GM21786 (cell line): Measurements from ENCODE around the gene RANBP1.
"Not testable (repeated sequence)": the region's sequence is repeated elsewhere in the genome, so short reads cannot be mapped to it uniquely, and the experiment has no call there.

Experiments used
- ATAC-seq: cut with Tn5 transposase; IDR thresholded peaks from one replicate; pipeline ENCODE4 v1.9.1; 2021; ENCODE audit not compliant: unreplicated experiment

The RANBP1 gene

DNA sequence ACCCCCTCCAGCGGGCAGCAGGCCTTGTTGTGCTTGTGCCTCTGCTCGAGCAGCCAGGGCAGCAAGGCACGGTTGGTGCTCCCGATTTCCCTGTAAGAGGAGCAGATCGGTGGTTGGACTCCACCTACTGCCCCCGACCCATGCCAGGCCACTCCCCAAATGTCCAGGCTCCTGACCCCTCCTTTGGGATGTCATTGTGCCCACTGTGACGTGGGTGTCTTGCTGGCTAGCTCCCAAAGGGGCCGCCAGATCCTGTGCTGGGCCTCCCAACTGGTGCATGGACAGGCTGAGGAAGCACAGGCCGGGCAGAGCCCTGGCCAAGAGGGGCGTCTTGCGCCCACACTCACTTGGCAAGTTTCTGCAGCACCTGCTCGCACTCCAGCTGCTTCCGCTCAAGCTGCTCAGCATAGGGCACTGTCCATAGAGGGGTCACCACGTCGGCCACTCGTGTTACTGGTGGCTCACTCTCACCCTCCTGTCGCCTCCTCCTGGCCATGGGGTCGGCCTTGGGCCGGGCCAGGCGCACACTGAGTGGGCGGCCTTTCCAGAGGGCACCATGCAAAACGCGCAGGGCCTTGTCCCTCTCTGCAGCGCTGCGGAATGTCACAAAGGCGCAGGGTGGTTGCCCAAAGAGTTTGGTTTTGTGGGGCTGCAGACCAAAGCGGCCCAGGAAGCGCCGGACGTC, at the start of gene RANBP1:
TSS of gene RANBP1 (plus strand) at position 414 of the 685 bp plus-strand sequence. CDS start at position 495, 81 bp downstream.
- no peak for ATAC-seq

DNA sequence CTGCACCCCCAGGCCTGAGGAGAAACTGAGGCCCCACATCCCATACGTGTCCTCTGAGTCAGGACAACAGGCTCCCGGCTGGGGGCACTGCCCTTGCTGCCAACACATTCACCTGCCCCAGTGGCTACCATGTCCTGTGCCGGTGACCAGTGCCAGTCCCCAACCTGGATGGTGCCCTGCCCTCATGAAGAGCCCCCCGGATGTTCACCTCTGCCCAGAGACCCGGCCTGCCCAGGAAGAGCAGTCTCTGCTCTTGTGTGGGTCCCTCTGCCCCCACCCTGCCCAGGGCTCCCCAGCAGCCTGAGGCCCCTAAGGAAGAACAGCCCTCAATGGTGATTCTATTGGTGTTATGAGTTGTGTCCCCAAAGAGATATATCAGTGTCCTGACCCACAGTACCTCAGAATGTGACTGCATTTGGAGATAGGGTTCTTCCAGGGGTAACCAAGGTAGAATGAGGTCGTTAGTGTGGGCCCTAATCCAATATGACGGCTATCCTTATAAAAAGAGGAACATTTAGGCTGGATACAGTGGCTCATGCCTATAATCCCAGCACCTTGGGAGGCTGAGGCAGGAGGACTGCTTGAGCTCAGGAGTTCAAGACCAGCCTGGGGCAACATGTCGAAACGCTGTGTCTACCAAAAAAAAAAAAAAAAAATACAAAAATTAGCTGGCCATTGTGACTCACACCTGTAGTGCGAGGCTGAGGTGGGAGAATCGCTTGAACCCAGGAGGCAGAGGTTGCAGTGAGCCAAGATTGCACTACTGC, 49.1 kb upstream of the RANBP1 start:
- no peak for ATAC-seq

DNA sequence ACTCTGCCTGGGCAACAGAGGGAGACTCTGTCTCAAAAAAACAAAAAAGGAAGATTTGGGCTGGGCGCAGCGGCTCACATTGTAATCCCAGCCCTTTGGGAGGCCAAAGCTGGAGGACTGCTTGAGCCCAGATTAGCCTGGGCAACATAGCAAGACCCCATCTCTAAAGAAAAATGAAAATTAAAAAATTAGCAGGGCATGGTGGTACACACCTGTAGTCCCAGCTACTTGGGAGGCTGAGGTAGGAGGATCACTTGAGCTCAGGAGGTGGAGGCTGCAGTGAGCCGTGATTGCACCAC, 48.6 kb upstream of the RANBP1 start:
- not testable (repeated sequence) for ATAC-seq

DNA sequence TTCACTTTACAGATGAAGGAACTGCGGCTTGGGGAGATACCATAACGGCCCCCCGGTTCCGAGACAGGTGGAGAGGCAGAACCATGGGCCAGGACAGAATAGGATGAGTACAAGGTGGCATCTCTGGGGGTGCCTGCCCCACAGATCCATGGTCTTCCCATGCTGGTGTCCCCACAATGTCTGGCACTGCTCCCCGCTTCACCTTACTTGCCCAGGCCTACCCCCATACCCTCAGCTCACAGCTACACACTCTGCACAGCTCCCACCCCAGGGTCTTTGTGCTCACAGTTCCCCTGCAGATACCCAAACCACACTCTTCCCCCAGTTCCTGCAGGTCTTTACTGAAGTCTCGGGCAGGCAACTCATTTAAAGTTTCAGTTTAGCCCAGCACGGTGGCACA, 47.3 kb upstream of the RANBP1 start:
- no peak for ATAC-seq

DNA sequence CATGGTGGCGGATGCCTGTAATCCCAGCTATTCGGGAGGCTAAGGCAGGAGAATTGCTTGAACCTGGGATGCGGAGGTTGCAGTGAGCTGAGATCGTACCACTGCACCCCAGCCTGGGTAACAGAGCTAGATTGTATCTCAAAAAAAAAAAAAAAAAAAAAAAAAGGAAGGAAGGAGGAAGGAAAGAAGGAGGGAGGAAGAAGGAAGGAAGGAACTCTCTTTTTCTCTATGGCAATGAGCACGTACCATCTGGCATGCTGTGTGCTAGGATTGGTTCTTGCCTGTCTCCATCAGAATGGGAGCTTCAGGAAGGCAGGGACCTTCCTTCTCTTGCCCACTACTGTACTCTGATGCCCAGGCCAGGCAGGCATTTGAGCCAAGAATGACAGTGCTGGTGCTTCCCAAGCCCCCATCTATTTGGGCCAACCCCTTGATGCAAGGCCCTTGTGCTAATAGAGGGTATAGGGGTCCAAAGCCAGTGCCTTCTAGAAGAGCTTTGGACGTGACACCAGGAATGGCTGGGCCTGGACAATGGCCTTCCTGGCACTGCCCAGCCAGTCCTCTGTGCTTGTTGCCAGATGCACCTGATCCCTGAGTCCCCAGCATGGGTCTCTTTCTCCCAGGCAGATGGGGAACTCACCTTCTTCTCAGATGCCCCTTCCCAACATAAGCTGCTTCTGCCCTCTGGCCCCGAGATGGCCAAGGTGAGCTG, 46.4 kb upstream of the RANBP1 start:
- no peak for ATAC-seq

DNA sequence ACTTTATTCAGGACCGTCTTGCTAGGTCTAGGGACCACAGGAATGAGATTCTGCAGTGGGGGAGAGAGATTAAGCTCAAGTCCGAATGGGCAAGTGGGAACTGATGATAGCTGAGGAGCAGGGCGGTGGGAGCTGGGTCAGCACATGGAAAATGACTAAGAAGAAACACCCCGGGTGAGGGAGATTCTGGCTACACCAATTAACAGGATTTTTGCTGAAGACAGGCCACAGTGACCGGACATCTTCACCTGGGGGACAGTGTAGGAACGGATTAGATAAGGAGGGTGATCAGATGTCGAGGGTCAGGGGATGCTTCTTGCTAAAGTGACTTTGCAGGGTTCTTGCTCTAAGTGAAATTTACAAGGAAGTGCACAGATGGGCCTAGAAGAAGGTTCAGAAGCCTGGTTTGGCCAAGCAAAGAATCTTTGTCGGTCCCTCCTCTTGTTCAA, 44.4 kb upstream of the RANBP1 start:
- no peak for ATAC-seq

DNA sequence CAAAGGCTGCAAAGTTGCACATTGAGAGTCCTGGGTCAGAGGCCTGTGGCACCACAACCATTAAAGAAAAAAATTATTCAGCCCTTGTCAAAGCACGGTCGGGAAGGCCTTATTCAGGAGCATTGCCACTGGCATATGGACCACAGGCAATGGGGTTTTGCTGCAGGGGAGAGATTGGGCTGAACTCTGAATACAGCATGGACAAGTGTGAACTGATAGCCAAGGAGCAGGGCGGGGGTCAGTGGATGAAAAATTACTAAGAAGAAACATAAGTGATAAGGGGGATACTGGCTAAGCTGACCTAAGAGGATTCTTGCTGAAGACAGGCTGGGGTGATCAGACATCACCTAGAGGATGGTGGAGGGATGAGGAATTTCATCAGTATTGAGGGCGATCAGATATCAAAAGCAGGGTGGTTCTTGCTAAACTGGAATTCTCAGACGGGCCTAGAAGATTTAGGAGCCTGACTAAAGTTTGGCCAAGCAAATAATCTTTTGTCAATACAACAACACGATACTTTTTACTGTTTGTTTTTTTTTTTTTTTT, 39.2 kb upstream of the RANBP1 start:
- ATAC-seq, result no peak

DNA sequence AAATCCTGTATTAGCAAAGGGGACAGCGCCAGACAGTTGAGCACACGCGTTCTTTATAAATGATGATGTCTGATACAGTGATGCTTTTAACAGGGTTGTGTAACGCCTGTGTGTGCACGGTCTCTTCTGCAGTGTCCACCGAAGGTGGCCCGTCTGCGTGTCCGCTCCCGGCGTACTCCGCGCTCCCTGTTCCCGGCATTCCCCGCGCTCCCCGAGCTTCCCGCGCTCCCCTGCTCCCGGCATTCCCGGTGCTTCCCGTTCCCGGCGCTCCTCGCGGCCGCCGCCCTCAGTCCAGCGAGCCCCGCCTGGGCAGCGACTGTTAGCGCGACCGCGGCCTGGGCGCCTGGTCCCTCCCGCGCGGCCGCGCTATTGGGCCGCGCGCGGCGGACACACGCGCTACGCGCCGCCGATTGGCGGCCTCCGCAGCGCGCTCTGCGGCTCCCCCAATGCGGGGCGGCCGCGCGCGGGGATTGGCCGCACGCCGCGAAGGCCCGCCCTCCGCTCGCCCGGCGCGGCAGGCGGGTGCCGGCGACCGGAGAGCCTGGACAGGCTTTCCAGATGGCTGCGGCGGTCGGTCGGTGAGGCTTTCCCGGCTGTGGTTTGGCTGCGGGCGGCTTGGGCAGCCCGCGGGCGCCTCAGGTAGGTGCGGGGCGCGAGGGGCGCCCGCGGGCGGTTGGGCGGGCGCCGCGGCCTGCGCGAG, 36.0 kb upstream of the RANBP1 start, which contains the start of gene DGCR8:
TSS of gene DGCR8 (plus strand) at position 497 of the 700 bp plus-strand sequence. CDS start 5,723 bp downstream, outside the sequence.
- ATAC-seq, result peak; percentile 62

DNA sequence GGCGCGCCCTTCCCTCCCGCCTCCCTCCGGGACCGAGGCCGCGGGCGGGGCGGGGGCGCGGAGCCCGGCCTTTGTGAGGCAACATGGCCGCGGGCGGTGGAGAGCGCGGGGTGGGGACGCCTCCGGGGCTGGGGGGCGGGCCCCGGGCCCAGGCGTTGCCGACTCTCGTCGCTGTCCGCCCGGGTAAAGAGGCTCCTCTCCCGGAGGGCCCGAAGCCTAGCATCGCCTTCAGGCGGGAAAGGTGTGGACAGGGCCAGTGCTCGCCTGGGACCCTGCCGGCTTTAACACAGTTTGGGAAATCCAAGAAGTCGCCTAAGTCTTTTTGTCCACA, 35.5 kb upstream of the RANBP1 start:
- peak; percentile 59 for ATAC-seq

DNA sequence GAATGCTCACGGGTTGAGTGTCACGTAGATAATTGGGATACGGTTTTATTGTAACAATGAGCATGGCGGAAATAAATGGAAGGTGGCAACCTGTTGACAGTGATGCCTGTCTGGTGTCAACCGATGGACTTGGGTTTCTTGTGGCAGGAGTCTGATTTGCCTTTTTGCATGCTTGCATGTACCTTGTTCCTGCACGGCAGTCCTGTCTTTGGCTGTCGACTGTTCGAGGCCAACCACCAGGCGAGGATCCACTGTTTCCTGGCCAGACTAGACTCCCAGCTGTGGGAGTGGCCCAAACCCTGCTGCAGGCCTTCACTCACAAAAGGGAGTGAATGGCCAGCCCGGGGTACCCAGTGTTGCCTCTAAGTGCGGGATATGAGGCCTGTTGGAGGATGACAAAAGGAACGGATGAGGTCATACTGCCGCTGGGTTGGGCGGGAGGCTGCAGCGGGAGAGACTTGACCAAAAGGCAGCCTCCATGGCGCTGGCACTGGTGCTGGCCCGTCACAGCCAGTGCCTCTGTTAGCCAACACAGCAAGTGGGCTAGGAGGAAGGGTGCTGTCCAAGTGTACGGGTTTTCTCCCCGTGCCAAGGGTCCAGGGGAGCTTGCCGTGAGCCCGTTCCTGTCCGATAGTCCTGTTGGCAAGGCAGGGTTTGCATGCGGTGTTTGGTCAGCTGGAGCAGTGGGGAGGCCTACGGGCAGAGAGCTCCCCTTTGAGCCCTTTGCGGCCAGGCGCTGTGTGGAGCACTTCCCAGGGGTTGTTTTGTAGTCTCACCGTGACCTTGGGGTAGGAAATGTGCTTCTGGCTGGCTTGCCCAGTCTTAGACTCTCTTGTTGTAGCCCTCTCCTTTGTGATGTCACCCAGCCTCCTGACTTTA, 34.9 kb upstream of the RANBP1 start:
- ATAC-seq, result no peak

DNA sequence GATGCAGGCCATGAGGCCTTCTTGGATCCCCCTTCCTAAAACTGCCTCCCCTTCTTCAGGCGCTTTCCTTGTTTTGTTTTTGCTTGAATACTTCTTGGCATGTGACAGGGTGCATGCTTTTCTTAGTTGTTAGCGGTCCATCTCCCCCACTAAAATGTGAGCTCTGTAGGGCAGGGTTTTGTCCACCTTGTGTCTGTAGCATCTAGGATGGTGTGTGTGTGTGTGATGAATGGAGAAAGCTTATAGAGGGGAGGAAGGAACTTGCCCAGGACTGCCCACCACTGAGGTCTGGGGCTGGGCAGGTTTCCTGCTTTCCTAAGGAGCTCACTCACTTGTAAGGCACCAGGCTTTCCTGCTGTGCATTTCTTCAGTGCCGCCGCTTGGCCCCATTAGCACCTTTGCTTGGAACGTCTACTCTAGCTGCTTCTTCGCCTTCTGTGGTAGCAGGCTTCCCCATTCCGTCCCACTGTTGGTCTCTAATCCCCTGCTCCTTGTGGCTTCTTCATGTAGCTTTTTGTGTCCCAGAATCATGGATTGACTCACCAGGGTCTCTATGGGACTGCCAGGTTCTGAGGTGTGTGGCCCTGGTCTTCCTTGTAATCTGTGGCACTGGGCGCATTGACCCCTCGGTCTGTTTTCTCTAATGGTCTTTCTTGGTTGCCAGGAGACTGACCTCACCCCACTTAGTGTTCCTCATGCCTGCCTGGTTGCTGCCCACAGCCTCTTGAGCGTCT, 32.6 kb upstream of the RANBP1 start:
- ATAC-seq, result no peak

DNA sequence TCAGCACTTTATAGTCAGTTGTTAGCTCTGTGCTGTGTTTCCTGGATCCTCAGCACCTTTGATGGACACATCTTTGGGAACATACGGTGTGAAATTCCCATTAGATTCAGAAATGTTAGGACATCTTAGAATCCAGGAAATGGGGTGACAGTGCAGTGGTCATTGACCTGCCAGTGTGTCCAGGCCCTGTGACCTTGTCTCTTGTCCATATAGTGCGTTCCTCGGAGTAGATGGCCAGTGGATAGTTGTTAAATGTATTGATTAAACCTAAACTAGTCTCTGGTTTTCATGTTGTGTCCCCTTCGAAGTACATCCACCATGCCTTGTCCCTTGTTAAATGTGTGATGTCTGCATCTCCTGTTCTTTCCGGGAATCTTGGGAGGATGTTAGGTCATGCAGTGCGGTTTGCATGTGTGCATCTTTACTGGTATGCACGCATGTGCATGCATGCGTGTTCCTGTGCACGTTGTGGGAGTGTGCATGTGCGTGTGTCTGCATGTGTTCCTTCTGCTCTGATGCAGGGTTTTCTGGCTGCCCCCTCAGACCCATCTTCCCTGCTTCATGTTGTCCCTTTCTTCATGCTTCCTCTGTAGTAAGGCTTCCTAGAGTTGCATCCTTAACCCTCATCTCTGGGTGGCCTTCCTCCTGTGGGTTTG, 31.9 kb upstream of the RANBP1 start:
- ATAC-seq, result no peak

DNA sequence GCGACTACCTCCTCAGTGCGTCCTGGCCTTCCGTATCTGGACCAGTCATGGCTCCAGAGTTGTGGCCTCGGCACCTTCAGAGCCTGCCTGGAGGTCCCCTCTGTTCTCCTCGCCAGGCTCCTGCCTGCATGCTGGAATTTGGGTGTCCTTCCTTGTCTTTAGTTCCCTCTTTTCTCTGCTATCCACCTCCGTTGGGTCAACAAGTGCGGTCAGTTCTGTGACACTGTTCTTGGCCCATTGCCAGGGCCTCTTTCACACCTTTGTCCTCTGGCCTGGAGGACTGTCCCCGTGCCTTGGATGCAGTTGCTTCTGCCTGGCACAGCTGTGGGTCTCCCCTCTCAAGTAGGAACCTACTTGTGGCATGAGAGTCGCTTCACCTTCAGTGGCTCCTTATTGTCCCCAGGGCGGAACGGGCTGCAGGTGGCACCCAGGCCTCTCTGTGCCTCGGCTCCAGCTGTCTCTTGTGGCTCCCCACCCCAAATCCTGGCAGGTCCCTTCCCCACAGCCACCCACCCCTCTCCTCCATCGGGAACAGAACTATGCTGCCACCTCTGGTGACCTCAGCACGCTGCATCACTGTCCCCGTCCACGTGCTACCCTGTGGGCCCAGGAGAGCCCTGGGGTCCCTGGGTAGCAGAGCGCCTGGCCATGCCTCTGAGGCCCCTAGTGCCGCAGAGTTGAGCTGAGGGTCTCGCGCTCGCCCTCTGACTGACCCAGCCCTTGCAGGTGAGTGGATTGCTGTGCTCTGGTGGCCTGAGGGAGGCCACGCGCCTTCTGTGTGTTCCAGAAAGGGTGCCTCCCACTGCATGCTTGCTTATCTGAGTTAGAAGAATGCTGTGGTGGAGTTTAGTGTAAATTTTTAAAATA, 31.1 kb upstream of the RANBP1 start:
- ATAC-seq, result no peak

DNA sequence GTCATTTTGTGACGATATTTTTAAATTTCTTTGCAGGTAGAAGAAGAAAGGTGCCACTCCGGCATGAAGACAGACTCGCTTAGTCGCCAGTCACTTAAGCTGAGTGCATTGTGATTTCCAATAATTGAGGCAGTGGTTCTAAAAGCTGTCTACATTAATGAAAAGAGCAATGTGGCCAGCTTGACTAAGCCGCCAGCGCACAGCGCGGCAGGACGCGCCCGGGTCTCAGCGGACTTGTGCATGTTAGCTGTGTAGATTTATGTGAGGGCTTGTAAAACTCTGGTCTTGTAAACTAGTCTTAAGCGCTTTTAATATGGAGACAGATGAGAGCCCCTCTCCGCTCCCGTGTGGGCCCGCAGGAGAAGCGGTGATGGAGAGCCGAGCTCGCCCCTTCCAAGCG, 30.3 kb upstream of the RANBP1 start:
- ATAC-seq, result no peak

DNA sequence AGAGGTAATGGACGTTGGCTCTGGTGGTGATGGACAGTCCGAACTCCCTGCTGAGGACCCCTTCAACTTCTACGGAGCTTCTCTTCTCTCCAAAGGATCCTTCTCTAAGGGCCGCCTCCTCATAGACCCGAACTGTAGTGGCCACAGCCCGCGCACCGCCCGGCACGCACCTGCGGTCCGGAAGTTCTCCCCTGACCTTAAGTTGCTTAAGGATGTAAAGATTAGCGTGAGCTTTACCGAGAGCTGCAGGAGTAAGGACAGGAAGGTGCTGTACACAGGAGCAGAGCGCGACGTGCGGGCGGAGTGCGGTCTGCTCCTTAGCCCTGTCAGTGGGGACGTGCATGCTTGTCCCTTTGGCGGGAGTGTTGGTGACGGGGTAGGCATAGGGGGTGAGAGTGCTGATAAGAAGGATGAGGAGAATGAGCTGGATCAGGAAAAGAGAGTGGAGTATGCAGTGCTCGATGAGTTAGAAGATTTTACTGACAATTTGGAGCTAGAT, 29.8 kb upstream of the RANBP1 start:
- ATAC-seq, result no peak

DNA sequence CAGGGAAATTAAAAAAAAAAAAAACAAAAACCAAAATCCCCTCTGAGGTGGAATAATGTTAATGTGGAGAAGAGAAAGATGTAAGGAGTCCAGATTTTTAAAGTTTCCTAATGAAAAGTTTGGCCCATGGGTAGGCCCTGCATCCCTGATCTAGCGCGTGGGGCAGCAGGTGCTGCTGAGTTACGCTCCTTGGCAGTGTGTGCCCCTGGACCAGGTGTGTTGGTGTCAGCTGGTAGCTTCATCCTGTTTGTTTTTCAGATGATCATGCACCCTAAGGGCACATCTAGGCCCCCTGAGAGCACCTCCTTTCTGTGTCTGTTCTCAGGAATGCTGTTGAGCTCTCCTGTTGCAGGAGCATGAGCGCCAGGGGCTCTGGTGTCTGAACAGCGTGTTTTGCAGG, 29.1 kb upstream of the RANBP1 start:
- no peak for ATAC-seq

DNA sequence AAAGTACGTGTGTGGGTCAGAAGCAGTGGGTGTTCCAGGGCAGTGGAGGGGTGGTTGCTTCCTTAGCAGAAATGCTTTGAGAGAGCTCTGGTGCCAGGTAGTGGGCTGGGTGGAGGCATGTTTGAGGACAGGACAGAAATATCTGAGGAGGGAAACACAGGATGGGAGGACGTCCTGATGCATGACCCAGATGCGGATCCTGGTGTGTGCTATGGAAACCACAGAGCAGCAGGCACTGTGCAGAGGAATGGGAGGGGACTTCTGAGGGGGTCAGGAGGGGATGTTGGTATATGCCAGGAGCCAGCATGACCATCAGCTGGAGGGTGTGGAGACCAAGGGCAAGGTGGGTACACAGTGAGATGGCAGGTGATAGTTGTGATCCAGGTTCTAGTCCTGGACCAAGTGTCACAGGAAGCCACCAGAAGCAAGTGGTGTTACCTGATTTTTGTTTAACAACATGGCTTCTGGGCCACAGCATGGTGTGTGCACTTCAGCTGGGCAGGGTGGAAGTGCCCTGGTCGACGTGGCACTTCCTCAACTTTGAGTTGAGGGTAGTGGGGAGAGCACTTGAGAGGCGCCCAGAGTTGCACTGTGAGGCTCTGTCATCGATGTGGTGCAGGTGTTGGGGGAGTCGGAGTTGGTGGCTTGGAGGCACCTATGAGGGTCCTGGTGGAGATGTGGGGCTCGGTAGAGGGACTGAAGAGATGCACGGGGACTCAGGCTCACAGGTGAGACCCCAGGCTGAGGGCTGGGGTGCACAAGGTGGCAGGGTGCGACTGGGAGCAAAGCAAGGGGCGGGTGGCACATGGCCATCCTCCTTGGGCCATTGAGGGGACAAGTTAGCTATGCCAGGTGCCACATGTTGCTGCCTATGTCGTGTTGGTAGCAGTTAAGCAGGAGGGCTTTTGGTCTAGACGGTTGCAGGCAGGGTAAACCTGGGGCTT, 28.3 kb upstream of the RANBP1 start:
- no peak for ATAC-seq
